ENCODE data around the gene OST4.

OST4 gene

DNA sequence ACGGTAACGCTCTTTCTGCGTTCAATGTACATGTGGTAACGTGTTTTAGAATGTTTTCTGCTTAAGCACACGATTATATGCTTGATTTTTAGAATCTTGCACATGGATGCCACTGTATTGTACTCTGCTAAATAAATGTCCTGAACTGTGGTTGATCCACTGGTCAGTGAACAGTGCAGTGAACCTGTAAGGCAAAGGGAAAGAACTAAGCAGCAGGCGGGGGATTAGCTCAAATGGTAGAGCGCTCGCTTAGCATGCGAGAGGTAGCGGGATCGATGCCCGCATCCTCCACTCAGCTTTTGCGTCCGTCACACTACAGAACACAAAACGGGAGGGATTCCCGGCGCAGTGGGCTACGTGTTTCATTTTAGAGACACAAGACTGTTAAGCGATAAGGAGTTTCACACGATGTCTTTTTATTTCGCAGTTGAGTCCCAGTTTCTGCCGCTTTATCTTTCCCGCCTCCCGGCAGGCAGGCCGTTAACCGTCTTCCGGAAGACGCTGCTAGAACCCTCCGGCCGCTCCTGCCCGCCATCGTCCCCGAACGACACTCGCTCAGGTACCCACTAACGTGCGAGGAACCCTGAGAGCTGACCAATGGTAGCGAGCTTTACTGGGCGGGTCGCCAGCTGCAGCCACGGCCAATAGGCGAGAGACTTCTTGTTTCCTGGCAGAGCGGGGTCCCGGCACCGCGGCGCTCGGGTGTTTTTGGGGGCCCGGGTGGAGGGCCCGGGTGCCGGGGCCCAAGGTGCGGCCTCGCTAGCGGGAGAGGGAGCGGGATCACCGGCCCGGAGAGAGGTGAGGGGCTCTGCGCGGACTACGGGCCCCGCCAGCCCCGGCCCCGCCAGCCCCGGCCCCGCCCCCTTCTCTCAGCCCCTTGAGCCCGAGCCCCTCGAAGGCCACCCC, 20.2 kb downstream of the OST4 start, which contains the start of gene AGBL5:
Gene AGBL5 (plus strand): TSS at position 673 of the 906 bp plus-strand sequence. CDS start 1,291 bp downstream, outside the sequence.
- peak; percentile 97 for DNase-seq

DNA sequence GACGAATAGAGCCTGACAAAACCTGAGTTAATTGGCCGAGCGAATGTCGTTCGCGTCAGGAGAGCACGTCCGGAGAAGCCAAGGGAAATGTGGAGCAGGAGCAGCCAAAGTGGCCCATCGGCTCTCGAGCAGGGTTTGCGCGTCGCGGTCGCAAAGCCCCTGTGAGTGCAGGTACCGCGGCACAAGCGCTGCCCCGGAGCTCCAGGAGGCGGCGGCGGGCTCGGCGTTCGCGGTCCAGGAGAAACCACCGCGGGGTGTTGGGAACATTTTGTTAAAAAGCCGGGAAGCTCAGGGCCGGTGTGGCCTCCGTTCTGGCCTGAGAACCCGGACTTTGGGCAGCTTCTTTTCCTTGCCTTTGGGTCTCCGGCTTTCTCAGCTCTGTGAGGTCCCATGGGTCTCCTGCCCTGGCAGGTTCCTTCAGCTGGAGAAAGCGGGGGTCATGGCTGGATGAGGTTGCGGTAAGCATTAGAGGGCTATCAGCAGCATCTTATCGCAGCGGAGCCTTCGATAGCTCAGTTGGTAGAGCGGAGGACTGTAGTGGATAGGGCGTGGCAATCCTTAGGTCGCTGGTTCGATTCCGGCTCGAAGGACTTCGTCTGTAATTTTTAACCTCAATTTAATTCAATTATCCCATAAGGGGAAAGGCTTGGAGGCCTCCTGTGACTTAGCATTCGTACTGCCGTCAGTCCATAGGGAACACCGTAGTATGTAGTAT, 21.0 kb downstream of the OST4 start:
- peak; percentile 94 for DNase-seq

DNA sequence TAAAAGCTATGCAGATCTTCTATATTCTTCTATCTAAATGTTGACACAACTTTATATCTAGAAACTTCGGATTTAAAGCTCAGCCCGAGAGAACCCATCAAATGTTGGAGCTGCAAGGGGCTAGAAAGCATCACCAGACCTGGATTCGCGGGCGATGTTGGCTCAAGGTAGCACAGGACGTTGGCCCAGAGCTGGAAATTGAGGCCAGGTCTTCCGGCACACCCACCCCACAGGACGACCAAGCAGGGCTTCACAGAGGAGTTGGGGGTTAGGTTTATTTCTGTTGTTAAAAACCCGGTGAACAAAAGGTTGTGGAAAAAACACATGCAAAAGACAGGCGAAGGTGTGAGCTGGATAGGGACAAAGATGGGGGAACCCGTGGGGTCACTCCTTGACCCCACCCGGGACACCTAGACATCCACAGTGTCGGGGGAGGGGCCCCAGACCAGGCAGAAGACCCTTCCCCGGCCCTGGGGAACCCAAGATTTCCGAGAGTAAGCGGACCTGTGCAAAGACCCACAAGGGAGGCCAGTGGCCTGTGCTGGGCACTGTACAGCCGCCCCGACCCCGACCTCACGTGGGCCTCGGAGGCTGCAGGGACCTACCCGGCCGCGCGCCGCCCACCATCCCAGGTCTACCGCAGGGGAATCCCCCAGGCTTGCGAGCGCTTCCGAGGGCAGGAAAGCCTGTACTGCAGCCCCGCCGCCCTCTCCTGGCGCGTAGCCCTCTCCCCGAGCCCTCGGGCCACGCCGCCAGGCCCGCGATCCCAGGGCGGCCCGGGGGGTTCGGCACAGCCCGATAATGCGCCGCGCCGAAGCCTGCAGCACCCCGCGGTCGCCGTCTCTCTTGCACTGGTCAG, 21.8 kb downstream of the OST4 start:
- peak; percentile 78 for DNase-seq

DNA sequence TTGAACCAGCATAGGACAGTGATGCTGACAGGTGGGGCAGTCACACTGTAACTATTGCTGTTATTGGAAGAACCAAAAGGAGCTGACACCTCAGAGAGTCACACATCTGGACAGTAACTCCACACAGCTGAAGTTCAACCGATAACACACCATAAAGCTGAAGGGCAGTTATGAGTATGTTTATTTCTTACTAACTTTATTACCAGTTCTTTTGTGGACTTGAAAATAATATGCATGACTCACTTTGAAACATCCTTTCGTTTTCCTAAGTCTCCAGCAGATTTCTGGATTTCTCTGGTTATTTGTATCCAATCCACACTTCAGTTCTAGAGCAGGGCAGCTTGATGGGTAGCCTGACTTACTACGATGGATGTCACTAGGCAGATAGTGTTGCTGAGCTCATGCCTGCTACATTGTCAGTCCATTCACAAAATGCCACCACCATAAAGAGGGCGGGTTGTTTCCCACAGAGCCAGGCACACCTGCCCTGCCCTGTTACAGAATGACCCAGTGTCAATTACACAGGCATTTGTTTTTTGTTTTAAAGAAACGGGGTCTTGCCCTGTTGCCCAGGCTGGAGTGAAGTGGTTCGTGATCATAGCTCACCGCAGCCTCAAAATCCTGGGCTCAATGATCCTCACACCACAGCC, 28.3 kb downstream of the OST4 start:
- no peak for DNase-seq

DNA sequence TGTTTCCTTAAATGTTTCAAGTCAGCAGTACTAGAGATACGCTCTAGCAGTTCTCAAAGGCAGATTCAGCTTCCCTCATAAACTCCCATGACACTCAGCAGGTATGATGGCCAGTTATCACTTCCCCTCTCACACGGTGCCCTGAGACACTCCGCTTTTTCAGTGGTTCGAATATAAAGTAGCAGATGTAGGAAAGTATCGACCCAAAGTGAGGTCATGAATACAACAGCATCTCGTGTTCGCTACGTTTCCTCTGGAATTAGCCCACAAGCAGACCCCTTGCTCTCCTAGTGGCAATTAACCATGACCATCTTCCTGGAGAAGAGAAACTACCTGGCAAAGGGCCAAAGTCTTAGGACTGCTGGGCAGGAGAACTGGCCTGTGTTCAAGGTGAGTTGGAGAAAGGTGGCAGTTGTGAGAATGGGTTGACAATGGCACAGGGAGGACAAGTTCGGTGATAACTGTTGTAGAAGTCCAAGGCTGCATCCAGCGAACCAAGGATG, 29.2 kb downstream of the OST4 start:
- DNase-seq, result no peak

DNA sequence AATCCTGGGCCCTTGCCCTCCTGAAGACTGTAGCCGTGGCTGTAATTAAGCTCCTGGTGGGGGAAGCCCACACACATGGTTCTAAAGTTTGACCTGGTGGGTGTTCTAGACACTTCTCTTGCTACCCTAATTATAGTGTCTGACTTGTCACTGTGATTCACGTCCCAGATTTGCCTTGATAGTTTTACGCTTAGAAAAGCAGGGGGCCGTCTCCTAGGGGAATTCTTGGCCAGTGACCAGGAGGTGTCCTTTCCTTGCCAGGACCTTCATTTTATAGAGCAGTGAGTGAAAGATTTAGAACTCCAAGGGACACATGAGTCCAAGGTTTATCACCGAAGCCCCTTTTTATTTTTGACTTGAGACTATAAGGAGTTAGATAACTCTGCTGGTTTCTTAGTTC, 29.7 kb downstream of the OST4 start:
- no peak for DNase-seq

DNA sequence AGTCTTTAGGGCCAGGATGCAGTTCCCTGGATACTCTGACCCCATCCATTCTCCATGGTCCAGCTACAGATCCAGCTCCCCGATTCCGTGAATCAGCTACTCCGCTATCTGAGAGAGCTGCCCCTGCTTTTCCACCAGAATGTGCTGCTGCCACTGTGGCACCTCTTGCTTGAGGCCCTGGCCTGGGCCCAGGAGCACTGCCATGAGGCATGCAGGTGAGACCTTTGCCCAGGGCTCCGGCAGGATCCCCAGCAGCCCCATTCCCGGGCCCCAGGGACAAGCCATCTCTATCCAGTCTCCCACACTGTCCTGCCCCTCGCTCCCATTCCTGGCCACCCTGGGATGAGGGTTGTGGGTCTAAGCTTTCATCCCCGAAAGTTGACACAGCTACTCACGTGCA, 31.2 kb downstream of the OST4 start:
- no peak for DNase-seq

DNA sequence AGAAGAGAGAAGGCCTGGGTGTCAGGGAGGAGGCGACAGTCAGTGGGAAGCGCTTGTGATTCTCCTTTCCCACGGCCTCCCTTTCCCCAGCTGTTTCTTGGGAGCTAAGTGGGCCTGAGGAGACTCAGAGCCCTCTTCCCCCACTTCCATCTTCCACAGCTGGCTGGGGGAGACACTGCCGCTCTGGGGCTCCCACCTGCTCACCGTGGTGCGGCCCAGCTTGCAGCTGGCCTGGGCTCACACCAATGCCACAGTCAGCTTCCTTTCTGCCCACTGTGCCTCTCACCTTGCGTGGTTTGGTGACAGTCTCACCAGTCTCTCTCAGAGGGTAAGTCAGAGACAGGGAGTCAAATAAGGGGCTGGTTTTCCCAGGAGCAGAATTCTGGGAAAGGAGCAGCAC, 31.6 kb downstream of the OST4 start:
- no peak for DNase-seq

DNA sequence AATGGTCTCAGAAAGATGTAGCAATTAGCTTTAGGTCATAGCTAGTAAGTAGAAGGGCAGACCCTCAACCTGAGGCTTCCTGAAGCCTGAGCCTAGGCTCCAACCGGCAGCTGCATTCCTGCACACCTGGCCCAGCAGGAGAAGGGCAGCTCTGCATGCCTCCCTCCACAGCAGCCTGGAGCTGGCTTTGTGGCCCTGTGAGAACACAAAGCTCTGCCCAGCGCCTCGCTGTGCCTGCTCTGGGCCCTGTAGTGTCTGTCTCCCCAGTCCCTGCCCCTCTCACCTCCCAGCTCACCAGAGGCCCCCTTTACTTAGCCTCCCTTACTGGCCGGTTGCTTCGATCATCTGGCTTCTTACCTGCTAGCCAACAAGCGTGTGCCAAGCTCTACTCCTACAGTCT, 32.0 kb downstream of the OST4 start:
- DNase-seq, result no peak

DNA sequence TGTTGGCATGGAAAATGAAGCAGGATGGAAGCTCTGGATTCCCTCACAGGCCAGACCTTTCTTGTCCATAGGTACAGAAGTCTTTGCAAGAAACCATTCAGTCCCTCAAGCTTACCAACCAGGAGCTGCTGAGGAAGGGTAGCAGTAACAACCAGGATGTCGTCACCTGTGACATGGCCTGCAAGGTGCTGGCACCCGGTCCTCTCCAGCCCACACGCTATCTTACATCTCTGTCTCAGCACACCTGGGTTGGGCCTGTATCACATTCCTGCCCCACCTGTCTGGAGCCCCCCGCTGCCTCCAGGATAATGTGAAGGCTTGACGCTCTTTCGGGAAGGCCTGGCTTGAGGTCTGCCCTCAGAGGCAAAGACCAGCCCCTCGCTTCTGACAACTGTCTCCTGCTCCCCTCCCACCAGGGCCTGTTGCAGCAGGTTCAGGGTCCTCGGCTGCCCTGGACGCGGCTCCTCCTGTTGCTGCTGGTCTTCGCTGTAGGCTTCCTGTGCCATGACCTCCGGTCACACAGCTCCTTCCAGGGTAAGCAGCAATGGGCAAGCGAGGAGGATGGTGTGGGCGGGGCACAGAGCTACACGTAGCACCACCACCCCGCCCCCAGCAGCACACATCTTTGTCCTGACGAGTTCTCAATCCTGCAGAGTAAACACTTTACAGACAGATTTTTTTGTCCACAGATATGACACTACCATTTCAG, 32.7 kb downstream of the OST4 start:
- no peak for DNase-seq

DNA sequence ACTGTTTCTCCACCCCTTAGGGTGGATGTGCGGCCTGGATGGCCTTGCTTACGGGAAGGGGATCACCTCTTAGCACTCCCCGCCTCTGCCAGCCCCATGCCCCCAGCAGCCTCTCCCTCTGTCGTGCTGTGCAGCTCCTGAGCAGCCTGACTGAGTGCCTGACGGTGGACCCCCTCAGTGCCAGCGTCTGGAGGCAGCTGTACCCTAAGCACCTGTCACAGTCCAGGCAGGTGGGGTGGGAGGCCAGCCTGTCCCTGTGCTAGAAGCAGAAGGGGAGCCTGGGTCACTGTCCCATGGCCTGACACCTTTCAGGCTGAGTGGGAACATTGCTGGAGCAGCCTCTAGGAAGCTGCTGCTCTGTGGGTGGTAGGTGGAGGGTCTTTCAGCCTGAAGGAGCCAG, 33.4 kb downstream of the OST4 start:
- DNase-seq, result no peak

DNA sequence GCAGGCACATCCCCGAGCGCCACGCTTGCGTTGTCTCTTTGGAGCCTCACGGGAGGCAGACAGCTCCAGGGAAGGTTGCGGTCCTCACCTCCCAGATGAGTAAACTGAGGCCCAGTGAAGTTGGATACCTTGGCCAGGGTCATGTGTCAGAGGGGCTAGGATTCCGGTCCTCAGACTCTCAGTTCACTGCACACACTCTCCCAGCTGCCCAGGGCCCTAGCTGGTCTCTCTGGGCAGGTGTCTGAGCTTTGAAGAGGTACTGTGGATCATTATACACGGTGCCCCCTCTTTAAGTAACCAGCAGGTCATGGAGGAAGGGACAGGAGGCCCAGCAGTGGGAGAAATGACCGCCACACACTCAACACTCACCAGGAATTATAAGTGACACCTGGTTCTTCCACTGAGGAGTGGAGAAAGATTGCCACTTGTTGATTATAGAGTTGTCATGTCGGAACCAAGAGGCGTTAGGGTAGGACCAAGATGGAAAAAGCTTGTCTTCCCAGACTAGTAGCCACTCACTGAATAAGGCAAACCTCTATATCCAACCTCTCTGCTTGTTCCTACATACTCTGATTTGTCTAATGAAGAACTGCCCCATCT, 38.1 kb downstream of the OST4 start:
- no peak for DNase-seq

DNA sequence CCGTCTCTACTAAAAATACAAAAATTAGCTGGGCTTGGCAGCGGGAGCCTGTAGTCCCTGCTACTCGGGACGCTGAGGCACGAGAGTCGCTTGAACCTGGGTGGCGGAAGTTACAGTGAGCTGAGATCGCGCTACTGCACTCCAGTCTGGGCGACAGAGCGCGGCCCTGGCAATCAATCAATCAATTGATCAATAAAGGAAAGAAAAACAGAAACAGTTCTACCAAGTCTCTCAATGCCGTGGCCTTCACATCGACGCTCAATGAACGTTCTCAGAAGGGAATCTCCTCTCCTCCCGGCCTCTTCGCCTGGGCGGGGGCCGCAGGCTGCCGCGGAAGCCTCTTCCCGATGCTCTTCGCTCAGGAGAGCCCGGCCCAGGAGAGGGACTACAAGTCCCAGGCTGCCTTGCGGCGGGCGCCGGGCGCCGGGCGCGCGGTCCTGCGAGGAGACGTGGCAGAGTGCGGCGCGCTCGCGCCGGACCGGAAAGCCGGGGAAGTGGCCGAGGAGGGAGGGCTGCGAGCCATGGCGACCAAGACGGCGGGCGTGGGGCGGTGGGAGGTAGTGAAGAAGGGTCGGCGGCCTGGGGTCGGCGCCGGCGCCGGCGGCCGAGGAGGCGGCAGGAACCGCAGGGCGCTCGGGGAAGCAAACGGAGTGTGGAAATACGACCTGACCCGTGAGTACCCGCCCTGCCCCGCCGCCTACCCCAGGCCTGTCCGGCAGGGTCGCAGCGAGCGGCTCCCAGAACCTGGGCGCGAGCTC, 38.8 kb downstream of the OST4 start, which contains the start of gene TMEM214:
Gene TMEM214 (plus strand): TSS at position 471 of the 758 bp plus-strand sequence. CDS start 51 bp downstream, at position 522.
- DNase-seq, result peak; percentile 88

DNA sequence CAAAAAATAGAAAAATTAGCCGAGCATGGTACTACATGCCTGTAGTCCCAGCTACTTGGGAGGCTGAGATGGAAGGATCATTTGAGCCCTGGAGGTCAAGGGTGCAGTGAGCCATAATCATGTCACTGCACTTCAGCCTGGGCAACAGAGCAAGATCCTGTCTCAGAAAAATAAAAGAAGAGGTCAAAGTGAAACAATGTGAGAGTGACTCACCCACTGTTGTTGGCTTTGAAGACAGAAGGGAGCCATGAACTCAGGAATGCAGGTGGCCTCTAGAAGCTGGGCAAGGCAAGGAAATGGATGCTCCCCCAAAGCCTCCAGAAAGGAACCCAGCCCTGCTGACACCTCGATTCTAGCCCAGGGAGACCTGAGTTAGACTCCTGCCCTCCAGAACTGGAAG, 42.4 kb downstream of the OST4 start:
- no peak for DNase-seq

DNA sequence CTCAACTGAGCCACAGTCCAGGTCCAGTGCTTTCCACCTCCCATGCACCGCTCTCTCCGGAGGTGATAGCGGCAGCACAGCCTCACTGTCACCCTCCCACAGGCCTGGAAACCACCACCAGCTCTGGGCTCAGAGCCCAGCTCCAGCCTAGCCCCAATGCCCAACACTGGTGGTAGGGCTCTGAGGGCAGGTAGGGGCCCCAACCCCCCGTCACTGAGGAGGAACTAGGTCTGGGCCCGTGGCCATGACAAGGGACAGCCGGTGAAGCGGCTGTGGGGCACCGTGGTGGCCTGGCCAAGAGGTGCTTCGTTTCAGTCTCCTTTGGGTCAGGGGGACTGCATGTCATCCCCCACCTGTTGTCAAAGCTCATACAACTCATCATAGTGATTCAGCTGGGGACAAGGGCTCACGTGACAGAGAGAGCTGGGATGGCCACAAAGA, 44.2 kb downstream of the OST4 start:
- no peak for DNase-seq

DNA sequence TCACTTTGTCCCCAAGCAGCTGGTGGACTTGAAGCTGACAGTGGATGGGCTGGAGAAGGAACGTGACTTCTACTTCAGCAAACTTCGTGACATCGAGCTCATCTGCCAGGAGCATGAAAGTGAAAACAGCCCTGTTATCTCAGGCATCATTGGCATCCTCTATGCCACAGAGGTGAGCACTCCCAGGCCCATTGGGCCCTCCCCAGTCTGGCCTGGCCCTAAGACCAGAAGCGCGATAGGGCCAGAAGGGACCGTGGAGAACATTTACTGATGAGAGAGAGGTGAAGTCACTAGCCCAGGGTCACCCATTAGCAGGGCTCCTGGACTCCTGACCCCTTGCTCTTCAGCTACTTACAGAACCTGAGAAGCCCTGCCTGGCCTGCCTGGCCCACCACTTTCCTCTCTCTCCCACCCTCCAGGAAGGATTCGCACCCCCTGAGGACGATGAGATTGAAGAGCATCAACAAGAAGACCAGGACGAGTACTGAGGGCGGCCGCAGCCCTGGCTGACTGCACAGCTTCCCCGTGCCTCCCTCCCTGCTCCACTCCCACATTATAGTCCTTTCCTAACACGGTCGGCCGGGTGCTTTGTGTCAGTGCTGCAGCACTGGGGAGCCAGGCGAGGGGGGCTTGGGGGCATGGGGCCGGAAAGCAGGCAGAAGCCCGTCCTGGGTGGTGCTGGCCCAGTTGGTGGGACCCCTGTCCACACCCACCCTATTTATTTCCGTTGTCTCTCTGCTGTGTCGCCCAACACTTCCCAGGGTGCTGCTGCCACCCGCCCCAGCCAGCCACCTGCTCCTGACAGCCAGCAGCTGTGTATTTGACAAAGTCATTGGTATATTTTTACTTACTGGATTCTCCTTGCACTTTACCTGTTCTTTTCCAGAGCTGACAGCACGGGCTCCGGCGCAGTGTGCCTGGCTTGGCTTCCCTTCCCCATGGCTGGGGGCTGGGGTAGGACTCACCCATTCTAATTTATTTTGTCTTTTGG, 45.3 kb downstream of the OST4 start:
- no peak for DNase-seq

DNA sequence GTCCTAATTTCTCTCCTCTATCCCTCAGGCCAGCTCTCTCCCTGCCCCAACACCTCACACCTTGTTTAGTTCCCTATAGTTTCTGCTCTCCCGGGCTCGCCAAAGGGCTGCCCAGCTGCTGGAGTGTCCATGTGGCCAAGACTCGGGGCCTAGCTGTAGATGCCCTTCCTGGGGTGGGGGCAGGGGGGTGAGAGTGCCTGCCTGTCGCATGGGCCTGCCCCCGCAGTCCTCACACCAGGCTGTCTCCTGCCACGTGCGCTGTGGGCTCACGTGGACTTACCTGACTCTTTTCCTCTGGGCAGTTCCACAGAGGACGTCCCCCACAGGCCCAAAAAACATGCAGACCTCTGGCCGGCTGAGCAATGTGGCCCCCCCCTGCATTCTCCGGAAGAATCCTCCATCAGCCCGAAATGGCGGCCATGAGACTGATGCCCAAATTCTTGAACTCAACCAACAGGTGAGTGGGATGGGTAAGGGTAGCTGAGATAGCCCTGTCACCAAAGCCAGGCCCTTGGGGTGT, 46.1 kb downstream of the OST4 start:
- DNase-seq, result no peak

DNA sequence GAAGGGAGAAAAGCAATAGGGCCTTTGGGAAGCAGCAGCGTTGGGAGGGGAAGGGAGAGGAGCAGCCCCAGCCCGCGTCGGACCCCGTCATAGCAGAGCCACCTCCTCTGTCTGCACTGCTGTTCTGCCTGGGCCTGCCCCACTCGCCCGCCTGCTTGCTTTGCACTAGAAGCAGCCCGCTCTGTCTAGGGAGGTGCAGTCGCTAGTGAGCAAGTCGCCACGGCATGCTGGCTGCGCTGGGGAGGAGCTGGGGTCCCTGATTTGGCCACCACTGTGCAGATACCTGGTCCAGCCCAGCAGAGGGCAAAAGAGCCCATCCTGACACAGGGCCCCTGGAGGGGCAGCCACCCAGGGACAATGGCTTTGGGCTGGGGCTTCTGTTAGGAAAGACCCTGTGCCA, 46.6 kb downstream of the OST4 start:
- DNase-seq, result no peak

DNA sequence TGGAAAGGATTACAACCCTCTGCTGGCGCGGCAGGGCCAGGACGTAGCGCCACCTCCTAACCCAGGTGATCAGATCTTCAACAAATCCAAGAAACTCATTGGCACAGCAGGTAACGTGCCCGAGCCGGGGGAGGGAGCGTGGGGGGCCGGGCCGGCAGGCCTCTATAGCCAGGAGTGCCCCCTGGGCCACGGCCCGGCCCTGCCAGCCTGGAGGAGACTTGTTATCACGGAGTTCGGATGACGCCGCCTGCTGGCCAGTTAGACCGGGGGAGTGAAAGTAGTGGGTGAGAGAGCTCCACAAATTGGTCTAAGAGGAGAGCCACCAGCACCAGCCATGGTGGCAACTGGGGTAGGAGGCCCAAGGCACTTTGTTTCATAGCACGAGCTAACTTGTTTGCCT, 47.3 kb downstream of the OST4 start:
- DNase-seq, result no peak
